HG03103 (cell line): ENCODE measurements around the gene ITIH2.
"Not testable (repeated sequence)": the region's sequence is repeated elsewhere in the genome, so short reads cannot be mapped to it uniquely, and the experiment has no call there.

Experiments used
- ATAC-seq: cut with Tn5 transposase; IDR thresholded peaks from one replicate; pipeline ENCODE4 v1.9.1; 2021; ENCODE audit warnings: low read depth; ENCODE audit not compliant: unreplicated experiment

ITIH2 gene

DNA sequence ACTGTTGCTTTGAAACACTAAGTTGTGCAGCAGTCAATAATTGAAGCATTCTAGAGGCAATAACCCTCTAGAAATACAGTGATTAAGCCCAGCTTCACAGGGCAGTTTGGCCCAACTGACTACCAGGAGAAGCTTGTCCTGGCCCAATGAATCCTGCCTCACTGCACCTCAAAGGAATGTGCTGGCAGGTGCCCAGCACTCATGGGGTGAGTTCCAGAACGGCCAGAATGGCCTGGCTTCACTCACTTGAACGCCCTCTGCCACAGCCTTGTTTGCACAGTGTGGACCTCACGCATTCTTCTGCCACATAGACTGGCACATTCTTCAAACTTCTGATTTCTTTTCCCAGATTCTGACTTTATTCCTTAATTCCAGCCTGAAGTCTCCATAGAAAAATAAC is 6.6 kb upstream of the ITIH2 start:
- no peak for ATAC-seq

DNA sequence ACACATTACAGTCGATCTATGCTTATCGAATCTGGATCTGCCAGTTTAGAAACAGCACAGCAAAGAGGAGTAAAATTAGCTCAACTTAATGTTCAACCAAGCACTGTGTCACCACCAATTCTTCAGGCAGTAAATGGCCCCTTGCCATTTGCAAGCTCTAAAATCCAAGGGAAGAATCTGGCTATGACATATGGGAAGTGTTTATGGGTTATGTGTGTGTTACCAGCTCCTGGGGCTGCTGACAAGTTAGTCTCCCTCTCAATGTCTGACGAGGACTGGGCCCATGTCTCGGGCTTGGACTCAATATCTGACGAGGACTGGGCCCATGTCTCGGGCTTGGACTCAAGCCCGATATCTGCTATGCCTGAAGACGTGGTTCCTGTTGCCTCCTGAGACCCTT is 5.7 kb upstream of the ITIH2 start:
- no peak for ATAC-seq

- ATAC-seq = no peak
These were observed 2.5 kb upstream of the ITIH2 start for GRCh38 chr10:7700577-7701125.

DNA sequence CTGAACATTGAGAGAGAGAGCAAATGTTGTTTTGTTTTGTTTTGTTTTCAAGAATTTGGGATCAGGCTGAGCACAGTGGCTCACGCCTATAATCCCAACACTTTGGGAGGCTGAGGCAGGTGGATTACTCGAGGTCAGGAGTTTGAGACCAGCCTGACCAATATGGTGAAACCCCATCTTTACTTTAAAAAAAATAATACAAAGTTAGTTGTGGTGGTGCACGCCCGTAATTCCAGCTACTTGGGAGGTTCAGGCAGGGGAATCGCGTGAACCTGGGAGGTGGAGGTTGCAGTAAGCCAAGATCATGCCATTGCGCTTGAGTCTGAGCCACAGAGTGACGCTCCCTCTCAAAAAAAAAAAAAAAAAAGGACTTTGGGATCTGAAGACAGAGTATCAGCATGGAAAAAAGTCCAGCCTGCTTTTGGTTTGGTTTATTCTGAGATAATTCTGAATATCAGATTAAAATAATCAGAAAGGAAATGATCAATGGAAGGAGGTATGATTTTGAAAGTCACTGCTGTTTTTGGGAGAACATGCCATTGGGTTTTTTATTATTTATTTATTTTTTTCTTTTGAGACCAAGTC is 1.9 kb upstream of the ITIH2 start:
- ATAC-seq = no peak

GRCh38 chr10:7702288-7702812 is 766 bp upstream of the ITIH2 start:
- ATAC-seq = no peak

GRCh38 chr10:7704071-7705016 is 1.2 kb downstream of the ITIH2 start:
- ATAC-seq = no peak

DNA sequence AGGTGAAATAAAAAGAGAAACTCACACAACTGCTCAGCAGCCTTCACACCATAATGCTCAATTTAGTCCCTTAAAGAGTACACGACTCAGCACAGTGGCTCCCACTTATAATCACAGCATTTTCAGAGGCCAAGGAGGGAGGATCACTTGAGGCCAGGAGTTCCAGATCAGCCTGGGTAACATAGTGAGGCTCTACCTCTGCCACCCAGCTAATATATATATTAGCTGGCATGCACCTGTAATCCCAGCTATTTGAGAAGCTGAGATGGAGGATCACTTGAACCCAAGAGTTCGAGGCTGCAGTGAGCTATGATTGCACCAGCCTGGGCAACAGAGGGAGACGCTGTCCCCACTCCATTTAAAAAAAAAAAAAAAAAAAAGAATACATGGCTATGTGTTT is 2.2 kb downstream of the ITIH2 start:
- ATAC-seq = no peak

DNA sequence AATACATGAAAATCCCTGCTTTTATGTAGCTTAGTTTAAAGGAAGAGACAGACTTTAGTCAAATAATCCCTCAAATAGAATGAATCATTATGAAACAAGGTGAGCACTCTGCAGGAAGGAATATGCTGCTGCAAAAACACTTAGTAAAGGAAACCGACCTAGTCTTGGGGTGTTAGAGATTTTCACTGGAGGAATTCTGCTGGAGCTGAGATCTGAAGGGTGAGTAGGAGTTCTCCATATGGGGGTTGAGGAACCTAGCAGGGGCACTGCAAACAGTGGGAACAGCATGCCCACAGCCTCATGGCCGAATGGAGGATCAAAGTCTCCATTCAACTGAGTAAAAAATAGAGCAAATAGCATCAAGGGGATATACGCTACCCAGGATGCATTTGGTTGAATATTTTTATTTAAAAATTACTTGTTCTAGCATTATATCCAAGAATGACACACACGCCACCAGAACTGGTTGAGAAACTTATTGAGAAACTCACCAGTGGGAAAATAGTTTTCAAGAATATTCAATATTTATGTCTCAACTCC is 3.5 kb downstream of the ITIH2 start:
- no peak for ATAC-seq

GRCh38 chr10:7707102-7707501 is 4.0 kb downstream of the ITIH2 start:
- ATAC-seq = no peak

DNA sequence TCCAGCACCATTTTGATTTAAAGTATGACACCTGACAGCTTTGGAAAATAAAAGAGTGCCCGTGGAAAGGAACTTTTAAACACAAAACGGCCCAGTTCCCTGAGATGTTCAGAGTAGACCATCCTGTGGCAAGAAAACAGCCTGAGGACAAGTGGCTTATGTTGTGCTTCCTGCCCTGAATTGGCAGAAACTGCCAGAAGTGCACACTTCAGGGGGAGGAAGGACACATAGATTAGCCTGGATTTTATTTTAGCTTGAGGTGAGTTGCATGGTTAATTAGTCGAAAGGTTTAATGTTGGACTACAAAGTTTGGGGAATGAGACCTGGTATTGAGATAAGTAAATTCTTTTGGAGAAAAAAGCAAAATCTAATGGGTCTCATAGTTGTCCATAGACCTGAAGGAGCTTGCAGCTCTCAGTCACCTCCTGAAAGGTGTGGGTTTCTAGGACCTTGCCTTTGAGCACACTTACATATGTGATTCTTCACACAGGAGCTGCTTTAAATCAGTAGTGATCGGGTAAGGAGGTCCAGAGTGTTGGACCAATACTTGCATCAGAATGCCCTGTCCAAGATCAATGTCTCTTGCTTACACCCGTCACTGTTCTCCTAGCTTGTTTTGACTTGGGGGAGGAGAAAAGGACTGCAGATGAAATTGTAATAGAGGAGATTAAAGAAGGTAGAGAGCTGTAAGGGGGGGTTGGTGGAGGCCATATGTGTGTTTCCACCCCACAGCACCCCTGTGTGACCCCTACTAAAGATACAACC is 4.9 kb downstream of the ITIH2 start:
- no peak for ATAC-seq

DNA sequence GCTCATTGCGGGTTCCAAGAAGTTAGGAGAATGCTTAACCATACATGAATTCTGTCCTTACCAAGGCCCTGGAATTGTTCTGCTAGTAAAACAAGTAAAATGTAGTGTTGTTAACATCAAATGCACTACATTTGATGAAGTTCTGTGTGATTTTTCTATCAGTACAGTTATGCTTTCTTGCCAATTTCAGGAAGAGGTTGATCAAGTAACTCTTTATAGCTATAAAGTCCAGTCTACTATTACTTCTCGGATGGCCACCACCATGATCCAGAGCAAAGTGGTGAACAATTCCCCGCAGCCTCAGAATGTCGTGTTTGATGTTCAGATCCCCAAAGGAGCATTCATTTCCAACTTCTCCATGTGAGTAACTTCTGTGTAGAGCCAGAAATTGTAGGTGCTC is 5.7 kb downstream of the ITIH2 start:
- ATAC-seq = no peak

- ATAC-seq = no peak
These were observed 7.3 kb downstream of the ITIH2 start for GRCh38 chr10:7710446-7710845.

DNA sequence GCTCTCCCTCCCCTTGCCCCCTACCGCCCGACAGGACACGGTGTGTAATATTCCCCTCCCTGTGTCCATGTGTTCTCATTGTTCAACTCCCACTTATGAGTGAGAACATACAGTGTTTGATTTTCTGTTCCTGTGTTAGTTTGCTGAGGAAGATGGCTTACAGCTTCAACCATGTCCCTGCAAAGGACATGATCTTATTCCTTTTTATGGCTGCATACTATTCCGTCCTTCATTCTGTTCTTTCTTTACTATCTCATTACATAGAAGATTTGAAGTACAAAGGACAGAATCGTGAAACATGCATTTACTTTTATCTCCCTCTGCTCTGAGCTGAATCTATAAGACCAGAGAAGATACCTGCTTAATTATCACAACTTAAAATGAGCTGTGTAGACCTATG is 8.0 kb downstream of the ITIH2 start:
- ATAC-seq = not testable (repeated sequence)

DNA sequence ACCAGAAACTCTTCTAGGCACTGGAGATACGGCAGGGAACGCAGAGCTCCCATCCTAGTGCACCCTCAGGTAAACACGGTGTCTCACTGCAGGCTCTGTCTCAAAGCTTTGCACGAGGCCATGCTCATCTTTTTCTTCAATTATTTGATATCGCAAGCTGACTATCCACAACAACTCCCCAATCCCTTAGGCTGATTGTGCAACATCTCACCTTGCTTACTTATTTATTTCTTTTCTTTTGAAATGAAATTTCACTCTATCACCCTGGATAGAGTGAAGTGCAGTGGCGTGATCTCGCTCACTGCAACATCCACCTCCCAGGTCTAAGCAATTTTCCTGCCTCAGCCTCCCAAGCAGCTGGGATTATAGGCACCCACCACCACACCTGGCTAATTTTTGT is 12.4 kb downstream of the ITIH2 start:
- no peak for ATAC-seq

DNA sequence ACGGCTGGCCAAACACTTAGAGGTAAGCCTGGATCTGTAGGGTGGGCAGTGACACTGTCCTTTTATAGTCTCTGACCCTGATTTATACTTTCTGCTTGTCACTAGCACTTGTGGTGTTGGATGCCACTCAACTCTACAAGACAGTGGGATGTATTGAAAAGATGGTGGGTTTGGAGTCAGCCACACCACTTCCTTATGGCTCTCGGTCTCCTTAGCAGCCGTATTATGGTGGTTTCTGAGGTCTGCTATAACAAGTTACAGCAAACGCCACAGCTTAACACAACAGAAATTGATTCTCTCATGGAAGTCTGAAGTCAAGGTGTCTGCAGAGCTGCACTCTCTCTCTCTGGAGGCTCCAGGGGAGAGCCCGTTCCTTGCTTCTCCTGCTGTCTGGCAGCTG is 14.7 kb downstream of the ITIH2 start:
- ATAC-seq = no peak

DNA sequence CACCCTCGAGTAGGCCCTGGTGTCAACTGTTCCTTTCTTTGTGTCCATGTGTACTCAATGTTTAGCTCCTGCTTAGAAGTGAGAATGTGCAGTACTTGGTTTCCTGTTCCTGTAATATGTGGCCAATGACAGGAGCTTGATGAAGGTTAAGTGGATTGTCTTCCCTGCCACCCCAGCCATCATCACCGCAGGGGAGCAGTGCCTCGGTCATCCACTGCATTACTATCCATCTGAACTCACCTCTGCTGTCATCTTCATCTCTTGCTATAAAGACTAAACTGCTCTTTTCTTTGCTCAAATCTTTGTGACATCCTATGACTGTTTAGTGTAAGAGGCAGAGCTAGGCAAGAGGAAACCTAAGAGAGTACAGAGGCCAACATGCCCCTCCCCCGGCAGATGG is 15.6 kb downstream of the ITIH2 start:
- ATAC-seq = no peak

- no peak for ATAC-seq
These were observed 17.4 kb downstream of the ITIH2 start for GRCh38 chr10:7720478-7720877.

DNA sequence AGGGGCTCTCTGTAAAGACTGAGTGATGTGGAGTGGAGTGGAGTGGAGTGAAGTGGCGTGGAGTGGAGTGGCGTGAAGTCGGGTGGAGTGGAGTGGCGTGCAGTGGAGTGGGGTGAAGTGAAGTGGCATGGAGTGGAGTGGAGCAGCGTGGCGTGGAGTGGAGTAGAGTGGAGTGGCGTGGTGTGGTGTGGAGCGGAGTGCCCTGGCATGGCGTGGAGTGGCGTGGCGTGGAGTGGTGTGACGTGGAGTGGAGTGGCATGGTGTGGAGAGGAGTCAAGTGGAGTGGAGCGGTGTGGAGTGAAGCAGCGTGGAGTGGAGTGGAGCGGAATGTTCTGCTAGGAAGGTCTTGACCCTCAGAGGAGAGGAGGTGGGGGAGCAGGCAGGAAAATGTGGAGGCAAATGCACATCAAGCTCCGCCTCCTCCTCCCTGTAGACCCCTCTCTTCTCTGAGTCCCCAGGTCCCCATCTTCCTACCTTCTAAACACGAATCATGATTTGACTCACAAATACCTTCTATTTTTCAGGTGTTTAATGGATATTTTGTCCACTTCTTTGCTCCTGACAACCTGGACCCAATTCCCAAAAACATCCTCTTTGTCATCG is 19.9 kb downstream of the ITIH2 start:
- ATAC-seq = no peak

GRCh38 chr10:7734821-7735220 is 31.7 kb downstream of the ITIH2 start:
- no peak for ATAC-seq
